HG03469 (cell line): Measurements from ENCODE around the gene TMED10.

Source experiments
- ATAC-seq: cut with Tn5 transposase; IDR thresholded peaks from one replicate; pipeline ENCODE4 v1.9.1; 2021; ENCODE audit warnings: mild to moderate bottlenecking, moderate library complexity, moderate number of reproducible peaks; ENCODE audit not compliant: unreplicated experiment

Gene TMED10

GRCh38 chr14:75176142-75176820 is at the start of gene TMED10:
Gene TMED10 (minus strand): TSS chr14:75176612. CDS start chr14:75176579, 33 bp downstream.
- peak; percentile 32 for ATAC-seq

GRCh38 chr14:75224561-75224960 is 48.1 kb upstream of the TMED10 start:
- ATAC-seq: no peak

GRCh38 chr14:75223664-75224154 is 47.3 kb upstream of the TMED10 start:
- no peak for ATAC-seq

GRCh38 chr14:75222208-75222701 is 45.8 kb upstream of the TMED10 start:
- no peak for ATAC-seq

GRCh38 chr14:75221797-75222196 is 45.4 kb upstream of the TMED10 start:
- ATAC-seq: no peak

- no peak for ATAC-seq
Observed at GRCh38 chr14:75220156-75220555, 43.7 kb upstream of the TMED10 start.

GRCh38 chr14:75217508-75218206 is 41.2 kb upstream of the TMED10 start:
- no peak for ATAC-seq

GRCh38 chr14:75216427-75217006 is 40.1 kb upstream of the TMED10 start:
- ATAC-seq: no peak

GRCh38 chr14:75215520-75215919 is 39.1 kb upstream of the TMED10 start:
- no peak for ATAC-seq

GRCh38 chr14:75214558-75214957 is 38.1 kb upstream of the TMED10 start:
- no peak for ATAC-seq

- no peak for ATAC-seq
Observed at GRCh38 chr14:75213172-75213571, 36.8 kb upstream of the TMED10 start.

- no peak for ATAC-seq
Observed at GRCh38 chr14:75208843-75209242, 32.4 kb upstream of the TMED10 start.

GRCh38 chr14:75206190-75206589 is 29.8 kb upstream of the TMED10 start:
- no peak for ATAC-seq

- no peak for ATAC-seq
Observed at GRCh38 chr14:75205591-75205990, 29.2 kb upstream of the TMED10 start.

GRCh38 chr14:75204116-75204515 is 27.7 kb upstream of the TMED10 start:
- no peak for ATAC-seq

GRCh38 chr14:75202657-75203056 is 26.2 kb upstream of the TMED10 start:
- no peak for ATAC-seq

- no peak for ATAC-seq
Observed at GRCh38 chr14:75201087-75201486, 24.7 kb upstream of the TMED10 start.

- no peak for ATAC-seq
Observed at GRCh38 chr14:75200451-75200850, 24.0 kb upstream of the TMED10 start.

- no peak for ATAC-seq
Observed at GRCh38 chr14:75198291-75198933, 22.0 kb upstream of the TMED10 start.

GRCh38 chr14:75197338-75197737 is 20.9 kb upstream of the TMED10 start:
- no peak for ATAC-seq

GRCh38 chr14:75196468-75196867 is 20.1 kb upstream of the TMED10 start:
- ATAC-seq: no peak
